Iris pigment epithelial cell (primary cell): ENCODE measurements around the gene PHF19.
A peak's percentile ranks its signal among the peaks of the same experiment; 100 is the strongest.

Experiments
- DNase-seq: peaks from one replicate; pipeline ENCODE4 v3.0.0-alpha.2; 2011; ENCODE audit warnings: low read depth

PHF19 gene

DNA sequence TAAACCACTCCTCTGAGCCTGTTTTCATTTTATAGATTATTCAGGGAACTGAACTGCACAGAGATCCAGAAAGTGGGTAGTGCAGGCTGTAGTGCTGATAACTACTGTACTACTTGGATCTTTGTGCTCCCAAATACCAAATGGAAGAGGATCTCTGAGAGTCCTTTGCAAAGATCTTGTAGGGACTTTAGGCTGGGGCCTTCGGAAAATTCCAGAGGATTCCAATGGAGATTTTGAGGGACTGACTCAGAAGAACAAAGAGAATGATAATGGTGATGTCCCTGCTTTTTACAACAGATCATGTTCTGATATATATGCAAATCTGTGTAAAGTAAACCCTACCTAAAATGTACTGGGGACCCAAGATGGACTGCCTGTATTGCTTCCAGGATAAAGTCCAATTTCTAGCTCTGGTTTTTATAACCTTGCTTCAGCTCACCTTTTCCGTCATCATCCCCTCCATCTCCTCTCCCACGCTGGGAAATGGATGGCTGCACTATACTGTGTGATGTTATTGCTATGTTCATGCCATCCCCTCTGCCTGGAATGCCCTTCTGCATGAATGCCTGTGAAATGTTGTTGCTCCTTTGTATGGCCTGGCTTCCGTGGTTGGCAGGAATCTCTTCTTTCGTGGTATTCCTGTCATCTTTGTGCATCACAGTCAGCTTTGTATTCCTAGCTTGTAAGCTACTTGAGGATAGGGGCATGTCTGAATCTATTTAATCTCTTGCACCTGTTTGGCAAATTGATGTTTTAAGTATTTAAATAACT lies 24.6 kb downstream of the PHF19 start:
- peak; percentile 44 for DNase-seq

DNA sequence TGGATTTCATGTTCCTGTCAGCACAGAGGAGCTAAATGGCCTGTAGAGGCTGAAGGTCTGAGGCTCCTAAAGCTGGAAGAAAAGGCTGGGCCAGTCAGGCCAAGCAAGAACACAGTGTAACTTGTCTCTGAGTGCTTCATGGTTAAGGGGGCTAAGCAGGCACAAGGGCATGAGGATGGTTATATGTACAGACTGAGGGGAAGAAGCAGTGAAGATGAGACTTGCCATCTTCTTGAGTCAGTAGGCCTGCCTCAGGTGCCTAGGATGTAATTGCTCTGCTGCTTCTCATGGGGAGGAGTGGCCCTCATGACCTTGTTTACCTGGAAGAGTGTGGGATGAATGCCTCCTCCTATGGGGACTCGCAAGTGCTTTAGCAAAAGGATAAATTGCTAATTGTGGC lies 25.5 kb downstream of the PHF19 start:
- no peak for DNase-seq

DNA sequence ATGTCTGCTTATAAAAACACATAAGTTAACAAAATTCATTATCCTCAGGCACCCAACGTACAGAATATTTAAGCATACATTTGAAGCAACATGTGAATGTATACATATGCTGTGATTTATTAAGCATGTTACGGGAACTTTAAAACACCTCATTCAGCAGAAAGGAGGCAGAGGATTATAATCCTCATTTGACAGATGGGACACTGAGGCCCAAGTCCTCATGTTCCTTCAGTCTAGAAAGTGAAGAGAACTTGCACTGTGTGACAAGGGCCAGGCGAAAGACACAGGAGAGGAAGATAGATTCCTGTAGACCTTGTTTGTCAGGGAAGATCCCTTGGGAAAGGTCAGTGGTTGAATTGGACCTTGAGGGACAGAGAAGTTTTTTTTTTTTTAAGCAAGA lies 26.7 kb downstream of the PHF19 start:
- DNase-seq = no peak

DNA sequence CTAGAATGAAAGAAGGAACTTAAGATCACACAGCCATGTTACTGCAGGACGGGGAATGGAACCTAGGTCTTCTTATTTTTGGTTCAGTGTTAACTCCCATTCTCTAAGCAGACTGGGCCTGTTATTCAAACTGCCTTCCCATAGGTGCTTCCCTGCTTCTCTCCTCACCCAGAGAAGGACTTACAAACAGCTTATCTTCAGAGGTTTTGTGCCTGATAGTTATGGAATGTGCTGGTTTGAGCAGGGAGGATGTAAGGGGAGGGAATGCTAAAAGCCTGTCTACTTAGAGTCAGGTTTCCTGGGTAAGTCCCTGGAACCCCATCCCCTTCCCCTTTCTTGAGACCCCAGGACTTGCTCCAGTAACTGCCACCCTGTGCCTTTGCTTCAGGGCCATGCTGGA lies 30.1 kb downstream of the PHF19 start:
- DNase-seq = peak; percentile 45

DNA sequence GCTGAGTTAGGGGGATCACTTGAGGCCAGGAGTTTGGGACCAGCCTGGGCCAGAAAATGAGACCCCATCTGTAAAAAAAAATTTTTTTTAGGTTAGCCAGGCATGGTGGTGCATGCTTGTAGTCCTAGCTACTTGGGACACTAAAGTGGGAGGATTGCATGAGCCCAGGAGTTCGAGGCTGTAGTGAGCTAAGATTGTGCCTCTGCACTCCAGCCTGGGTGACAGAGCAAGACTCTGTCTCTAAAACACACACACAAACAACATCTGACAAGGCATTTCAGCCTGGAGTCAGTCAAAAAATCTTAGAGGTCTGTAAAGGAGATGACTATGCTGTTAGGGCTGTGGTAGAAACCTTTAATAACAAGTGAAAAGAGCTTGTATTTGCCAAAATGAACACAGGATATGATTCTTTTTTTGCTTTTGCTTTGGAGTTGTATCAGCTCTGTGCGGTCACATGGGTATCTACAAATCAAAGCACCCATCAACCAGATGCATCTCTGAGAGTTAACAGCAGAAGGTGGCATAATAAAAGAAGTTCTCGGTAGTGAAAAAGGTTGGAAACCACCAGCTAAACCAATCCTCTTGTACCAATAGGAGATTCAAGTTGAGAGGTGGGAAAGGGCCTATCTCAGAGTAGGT lies 30.6 kb downstream of the PHF19 start:
- no peak for DNase-seq

DNA sequence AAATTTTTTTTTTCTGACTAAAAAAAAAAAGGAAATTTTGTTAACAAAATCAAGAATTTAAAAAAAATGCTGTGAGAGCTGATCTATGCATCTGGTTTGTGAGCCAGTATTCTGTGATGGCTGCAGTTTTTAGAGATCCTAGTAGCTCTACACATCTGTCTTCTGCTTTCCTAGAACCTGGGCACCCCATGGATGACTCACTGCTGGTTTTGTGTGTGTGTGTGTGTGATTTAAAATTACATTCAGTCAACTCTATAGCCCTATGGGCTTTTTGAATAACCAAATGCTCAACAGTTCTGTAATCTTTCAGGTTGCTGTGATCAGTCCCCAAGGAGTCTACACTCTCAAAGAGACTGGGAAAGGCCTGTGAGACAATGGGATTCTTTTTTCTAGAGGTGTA lies 31.7 kb downstream of the PHF19 start:
- peak; percentile 15 for DNase-seq

DNA sequence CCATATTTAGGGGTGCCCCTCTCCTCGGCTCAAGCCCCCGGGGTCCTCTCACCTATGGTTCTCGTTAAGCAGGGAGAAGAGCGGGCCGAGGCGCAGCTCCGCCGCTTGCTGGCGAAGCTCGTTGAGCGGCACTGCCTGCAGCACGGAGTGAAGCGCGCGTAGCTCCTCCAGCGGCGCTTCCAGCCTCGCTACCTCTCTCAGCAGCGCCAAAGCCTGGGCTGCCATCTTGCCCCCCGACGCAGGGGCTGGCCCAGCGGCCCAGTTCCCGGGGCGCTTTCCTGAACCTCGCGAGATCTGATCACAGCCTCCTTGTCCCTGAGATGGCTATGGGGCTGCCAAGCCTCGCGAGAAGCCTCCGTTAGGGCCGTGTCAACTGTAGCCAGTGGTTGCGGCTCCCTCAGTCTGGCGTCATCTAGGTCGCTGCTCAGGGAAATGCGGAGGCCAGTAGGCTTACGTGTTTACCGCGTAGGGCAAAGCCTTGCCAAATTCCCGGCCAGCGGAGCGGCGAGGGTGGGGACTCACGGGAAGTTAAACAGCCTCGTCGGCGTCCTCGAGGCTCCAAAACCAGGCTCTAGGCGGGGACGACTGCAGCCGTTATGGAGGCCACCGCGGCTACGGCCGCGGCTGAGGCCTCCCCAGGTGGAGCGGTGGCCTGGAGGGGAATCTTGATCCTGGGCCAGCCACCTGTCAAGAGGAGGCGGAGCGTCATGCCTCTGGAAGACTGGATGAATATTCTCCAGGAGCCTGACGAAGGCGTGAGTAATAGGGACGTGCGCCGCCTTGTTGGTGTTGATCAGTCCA lies 34.1 kb downstream of the PHF19 start, which contains the start of gene PSMD5:
TSS of gene PSMD5 (minus strand) at position 238 of the 801 bp plus-strand sequence. CDS start at position 225, 13 bp downstream.
- DNase-seq = peak; percentile 100

DNA sequence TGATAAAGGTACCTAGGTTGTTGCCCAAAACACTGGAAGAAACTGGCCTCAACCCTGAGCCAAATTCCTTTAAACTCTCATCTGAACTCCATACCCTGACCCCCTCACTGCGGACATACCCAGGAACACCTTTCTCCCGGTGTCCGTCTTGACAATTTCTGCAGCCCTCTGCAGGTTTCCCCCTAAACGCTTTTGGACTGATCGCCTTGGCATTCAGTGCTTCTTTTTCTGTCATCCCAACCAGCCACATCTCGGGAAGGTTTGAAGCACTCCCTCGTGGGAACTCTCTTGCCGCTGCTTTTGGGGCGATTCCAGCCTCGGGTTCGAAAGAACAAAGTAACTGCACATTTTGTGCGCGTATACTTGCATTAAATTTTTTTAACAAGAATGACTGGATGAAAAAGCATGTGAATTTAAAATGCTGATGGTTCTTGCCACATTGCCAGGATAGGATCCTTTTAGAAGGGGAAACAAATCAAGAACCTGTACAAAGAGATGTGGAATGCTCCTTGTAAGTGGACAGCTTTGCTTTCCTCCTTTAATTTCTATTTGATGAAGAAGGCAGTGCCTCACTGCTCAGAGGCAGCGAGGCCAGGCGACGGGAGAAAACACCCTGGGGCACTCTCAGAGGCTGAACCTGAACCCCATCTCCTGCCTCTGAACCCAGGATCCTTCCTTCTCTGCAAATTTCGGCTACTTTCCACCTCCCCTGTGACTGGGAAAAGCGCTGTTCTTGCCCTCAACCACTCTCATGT lies 34.9 kb downstream of the PHF19 start:
- DNase-seq = peak; percentile 35

DNA sequence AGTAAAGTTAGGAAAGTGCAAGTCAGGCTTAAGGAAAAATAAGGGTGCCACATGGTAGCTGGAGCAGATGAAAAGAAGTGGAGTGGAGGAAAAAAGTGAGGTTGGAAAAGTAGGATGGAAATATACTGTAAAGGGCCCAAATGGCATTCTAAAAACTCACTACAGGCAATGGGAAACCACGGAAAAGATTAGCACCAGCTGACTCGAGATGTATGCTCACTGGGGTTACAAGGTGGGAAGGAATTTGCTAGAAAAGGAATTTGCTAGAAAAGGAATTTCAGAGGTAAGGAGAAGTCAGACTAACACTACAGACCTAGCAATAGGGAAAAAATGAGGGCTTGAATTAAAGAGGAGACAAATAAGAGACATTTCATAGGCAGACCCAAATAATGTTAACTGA lies 37.8 kb downstream of the PHF19 start:
- DNase-seq = peak; percentile 41

DNA sequence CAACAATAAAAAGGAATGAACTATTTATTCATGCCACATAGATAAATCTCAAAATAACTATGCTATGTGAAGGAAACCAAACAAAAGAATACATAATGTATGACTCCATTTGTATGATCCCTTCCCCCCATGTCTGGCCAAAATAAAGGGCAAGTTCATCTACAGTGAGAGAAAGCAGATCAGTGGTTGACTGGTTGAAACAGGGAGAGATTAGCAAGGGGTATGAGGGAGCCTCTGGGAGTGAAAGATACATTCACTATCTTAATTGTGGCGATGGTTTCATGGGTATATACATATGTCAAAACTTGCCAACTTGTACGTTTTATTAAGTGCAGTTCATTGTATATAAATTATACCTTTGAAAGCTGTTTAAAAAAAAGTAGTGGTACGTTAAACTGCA lies 39.1 kb downstream of the PHF19 start:
- DNase-seq = no peak

DNA sequence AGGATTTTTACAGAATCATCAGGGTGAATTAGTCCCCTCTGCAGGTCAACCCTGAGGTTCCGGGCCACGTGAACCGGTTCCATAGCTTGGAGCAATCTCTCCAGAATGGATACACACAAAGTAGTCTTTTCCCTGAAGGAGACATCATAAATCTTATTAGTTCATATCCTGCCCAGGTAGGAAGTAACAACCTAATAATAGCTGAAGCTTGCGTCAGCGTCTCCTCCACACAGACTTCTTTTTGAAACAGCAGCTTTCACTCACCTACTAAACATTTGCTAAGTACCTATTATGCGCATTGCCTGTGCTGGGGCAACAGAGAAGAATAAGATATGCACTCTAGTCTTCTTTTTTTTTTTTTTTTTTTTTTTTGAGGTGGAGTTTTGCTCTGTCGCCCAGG lies 43.7 kb downstream of the PHF19 start:
- DNase-seq = no peak

DNA sequence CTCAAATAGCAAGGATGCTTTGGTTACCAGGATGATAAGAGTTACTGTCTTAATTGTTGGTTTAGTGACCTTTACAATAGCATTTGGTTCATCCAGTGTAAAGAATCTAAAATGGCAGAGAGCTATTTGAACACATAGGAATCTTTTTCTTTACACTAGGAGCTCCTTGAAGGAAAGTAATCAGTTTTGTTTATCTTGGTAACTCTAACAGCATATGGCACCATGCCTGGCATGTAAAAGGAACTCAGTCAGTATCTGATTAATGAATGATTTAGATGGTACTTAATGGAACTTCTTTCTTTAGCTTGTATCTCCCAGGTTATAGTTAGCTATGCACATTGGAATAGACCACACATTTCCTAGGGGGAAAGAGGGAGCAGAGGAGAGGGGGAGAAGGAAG lies 44.2 kb downstream of the PHF19 start:
- DNase-seq = no peak

DNA sequence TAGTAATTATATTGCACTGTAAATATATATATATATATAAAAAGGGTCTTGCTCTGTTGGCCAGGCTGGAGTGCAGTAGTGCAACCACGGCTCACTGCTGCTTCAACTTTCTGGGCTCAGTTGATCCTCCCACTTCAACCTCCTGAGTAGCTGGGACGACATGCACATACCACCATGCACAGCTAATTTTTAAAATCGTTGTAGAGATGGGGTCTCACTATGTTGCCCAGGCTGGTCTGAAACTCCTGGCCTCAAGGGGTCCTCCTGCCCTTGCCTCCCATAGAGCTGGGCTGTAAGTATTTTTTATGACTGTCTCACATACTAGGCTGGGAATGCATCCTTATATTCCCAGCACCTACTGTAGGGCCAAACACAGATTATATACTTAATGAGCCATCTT lies 46.1 kb downstream of the PHF19 start:
- no peak for DNase-seq

DNA sequence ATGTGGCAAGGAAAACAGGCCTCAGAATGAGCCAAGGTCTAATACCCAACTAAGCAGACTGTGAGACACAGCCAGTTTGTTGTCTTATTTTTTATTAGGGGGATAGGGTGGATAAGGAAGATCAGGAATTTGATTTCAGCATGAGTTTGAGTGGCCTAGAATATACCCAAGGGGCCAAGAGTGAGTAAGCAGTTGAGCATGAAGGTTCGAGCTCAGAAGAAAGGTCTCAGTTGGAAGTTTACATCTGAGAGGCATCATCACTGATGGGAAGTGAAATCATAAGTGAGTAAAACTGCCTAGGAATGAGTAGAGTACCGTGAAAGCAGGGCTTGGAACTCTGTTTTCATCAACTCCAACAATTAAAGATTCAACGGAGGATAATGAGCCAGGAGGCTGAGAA lies 46.8 kb downstream of the PHF19 start:
- peak; percentile 51 for DNase-seq

DNA sequence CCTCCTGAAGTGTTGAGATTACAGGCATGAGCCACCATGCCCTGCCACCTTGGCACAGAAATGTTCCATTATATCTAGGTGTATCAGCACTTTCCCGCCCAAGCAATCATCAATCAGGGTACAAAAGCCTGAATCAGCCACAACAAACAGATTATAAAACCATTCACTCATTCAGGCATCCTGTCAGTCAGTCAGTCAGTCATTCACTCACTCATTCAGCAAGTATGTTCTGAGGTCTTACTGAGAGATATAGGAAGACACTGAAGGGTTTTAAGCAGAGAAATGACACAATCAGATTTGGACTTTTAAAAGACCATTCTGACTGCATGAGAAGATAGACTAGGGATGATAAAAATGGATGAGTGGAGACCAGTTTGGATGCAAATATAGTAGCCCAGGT lies 47.3 kb downstream of the PHF19 start:
- no peak for DNase-seq

DNA sequence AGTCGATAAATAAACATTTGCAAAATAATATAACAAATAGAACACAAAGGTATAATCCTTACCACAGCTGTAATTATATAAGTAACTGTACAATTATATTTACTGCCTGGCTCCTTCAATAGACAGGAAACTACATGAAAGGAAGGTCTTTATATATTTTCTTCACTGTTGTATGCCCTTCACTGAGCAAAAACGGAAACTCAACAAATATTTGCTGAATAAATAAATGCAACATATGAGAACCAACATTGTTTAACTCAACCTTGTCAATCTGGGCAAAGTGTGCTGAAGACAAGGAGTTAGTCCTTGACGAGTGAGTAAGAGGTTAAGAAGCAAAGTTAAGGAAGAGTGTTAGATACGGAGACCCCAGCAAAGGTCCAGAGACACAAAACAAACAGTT lies 56.9 kb downstream of the PHF19 start:
- DNase-seq = no peak

DNA sequence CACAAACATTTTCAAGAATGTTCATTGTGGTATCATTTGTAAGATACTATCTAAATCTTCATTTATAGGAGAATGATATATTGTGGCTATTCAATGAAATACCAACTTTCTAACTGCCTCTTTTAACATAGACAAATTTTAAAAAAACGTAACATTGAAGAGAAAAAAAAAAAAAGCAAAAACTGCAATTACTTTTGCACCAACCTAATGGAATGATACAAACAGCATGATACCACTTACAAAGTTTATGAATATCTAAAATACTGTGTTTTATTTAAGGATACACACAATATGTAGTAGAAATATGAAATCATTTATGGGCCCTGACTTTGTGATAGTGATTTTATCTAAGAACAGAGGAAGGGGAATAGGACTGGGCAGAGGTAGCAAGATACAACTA lies 58.4 kb downstream of the PHF19 start:
- no peak for DNase-seq

DNA sequence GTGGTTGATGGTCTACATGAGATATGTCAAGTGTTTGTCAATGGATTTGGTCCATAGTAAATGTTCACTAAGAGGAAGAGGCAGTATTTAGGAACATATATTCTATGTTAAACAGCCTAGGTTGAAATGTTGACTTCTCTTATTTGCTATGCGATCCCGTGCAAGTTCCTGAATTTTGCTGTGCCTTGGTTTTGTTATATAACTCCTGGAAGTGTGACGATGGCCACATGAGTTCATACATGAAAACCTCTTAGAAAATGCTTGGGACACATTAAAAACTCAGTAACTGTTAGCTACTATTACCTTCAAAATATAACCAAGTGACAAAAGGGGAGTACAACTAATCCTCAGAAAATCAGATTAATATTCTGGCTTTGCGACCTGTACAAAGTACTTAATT lies 61.9 kb downstream of the PHF19 start:
- DNase-seq = no peak

DNA sequence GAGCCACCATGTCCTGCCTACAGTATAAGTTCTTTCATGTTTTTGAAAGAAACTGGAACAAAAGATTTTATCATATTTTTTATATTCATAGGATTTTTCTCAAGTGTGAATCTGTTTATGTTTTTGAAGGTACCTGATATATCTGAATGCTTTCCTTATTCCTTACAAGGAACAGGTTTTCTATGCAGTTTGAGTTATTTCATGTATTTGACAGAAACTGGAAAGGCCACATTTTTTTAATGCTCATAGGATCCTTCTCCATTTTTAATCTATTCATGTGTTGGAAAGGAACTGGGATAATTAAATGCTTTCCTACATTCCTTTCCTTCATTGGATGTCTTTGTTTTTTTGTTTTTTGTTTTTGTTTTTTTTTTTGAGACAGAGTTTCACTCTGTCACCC lies 68.1 kb downstream of the PHF19 start:
- DNase-seq = no peak

DNA sequence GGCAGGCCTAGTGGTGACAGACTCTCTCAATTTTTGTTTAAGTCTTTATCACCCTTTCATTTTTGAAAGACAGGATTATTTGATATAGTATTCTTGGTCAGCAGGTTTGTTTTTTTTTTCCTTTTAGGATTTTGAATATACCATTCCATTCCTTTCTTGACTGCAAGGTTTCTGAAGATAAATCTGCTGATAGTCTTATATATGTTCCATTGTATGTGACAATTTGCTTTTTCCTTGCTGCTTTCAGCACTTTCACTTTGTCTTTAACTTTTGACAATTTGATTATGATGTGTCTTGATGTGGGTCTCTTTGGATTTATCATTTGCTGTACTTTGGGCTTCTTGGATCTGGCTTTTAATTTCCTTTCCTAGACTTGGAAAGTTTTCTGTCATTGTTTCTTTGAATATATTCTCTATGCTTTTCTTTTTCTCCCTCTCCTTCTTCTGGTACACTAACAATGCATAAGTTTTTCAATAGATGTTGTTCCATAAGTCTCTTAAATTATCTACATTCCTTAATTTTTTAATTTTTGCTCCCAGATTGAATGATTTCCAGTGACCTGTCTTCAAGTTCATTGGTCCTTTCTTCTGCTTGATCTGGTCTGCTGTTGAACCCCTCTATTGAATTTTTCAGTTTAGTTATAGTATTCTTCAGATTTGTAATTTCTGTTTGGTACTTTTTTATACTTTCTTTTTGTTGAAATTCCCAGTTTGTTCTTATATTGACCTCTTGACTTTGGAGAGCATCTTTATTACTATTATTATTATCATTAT lies 69.2 kb downstream of the PHF19 start:
- no peak for DNase-seq
